Liver (tissue), 9 donors: ENCODE results near the gene OR3A2. TPM values are rescaled to one million over a fixed set of nuclear protein-coding genes. Genes with fewer than 3 reads are reported as not detected.
"Not testable (repeated sequence)": the region's sequence is repeated elsewhere in the genome, so short reads cannot be mapped to it uniquely, and the experiment has no call there.

Experiments used
- DNase-seq: peaks from one replicate; pipeline ENCODE4 v3.0.0-alpha.2; 2017; ENCODE audit warnings: low spot score
- H3K27ac ChIP-seq, 2 donors: one replicate each; pipeline ENCODE4 v1.7.0; 2013; ENCODE audit warnings: inconsistent platforms in 2 of 2, low read length in 2 of 2, control low read depth in 1 of 2, low read depth in 1 of 2, mild to moderate bottlenecking in 1 of 2
- H3K27me3 ChIP-seq, 4 donors: one replicate each; pipeline versions ENCODE4 v1.6.1 to v1.7.0; 2013; ENCODE audit warnings: low read length in 3 of 4, inconsistent platforms in 1 of 4, mild to moderate bottlenecking in 1 of 4, moderate library complexity in 1 of 4; ENCODE audit not compliant: control insufficient read depth in 4 of 4, insufficient read depth in 4 of 4
- H3K36me3 ChIP-seq, 4 donors: one replicate each; pipeline versions ENCODE4 v1.6.1 to v1.7.0; 2013; ENCODE audit warnings: low read length in 3 of 4, mild to moderate bottlenecking in 3 of 4, low read depth in 1 of 4, moderate library complexity in 1 of 4; ENCODE audit not compliant: control insufficient read depth in 4 of 4, insufficient read depth in 3 of 4
- H3K4me1 ChIP-seq, 4 donors: one replicate each; pipeline versions ENCODE4 v1.6.1 to v1.7.0; 2013; ENCODE audit warnings: low read length in 3 of 4, mild to moderate bottlenecking in 3 of 4, moderate library complexity in 1 of 4; ENCODE audit not compliant: control insufficient read depth in 4 of 4, insufficient read depth in 4 of 4
- H3K4me3 ChIP-seq, 3 donors: one replicate each; pipeline versions ENCODE4 v1.6.1 to v1.7.0; 2013; ENCODE audit warnings: low read length in 3 of 3, control low read depth in 1 of 3, low read depth in 1 of 3, mild to moderate bottlenecking in 1 of 3
- H3K9ac ChIP-seq, 2 donors: one replicate each; pipeline ENCODE4 v1.7.0; 2013; ENCODE audit warnings: low read length in 2 of 2, mild to moderate bottlenecking in 2 of 2, moderate library complexity in 2 of 2, control low read depth in 1 of 2, low read depth in 1 of 2
- H3K9me3 ChIP-seq, 4 donors: one replicate each; pipeline versions ENCODE4 v1.6.1 to v1.7.0; 2013; ENCODE audit warnings: low read length in 3 of 4; ENCODE audit not compliant: control insufficient read depth in 4 of 4
- ATF3 ChIP-seq: IDR thresholded peaks from 2 replicates; pipeline ENCODE4 v1.6.1; 2016; ENCODE audit warnings: antibody characterized with exemption
- CTCF ChIP-seq: fragments of 150-350 bp; IDR thresholded peaks from 2 replicates; pipeline ENCODE4 v1.5.1; 2017; ENCODE audit warnings: improper control_type of control experiment, low read depth, low read length; ENCODE audit not compliant: missing input control
- EGR1 ChIP-seq, 2 donors: IDR thresholded peaks; 2 replicates each; pipeline ENCODE4 v1.6.1; 2016 to 2018; ENCODE audit warnings: antibody characterized with exemption in 2 of 2, low read depth in 2 of 2
- FOXA1 ChIP-seq: IDR thresholded peaks from 2 replicates; pipeline ENCODE4 v1.6.1; 2016; ENCODE audit warnings: antibody characterized with exemption
- FOXA2 ChIP-seq: IDR thresholded peaks from 2 replicates; pipeline ENCODE4 v1.6.1; 2016; ENCODE audit warnings: antibody characterized with exemption
- GABPA ChIP-seq, 2 donors: IDR thresholded peaks in 1 of 2; conservative IDR thresholded peaks in 1 of 2; 2 replicates each; pipeline ENCODE4 v1.6.1; 2016; ENCODE audit warnings: antibody characterized with exemption in 2 of 2, mild to moderate bottlenecking in 1 of 2, moderate library complexity in 1 of 2
- HNF4A ChIP-seq, 2 donors: conservative IDR thresholded peaks; 2 replicates each; pipeline ENCODE4 v1.6.1; 2016; ENCODE audit warnings: antibody characterized with exemption in 2 of 2, mild to moderate bottlenecking in 2 of 2
- HNF4G ChIP-seq: IDR thresholded peaks from 2 replicates; pipeline ENCODE4 v1.6.1; 2016; ENCODE audit warnings: antibody characterized with exemption
- JUND ChIP-seq, 2 donors: IDR thresholded peaks; 2 replicates each; pipeline ENCODE4 v1.6.1; 2016; ENCODE audit warnings: antibody characterized with exemption in 2 of 2
- MAX ChIP-seq: IDR thresholded peaks from 2 replicates; pipeline ENCODE4 v1.6.1; 2016; ENCODE audit warnings: antibody characterized with exemption
- NR2F2 ChIP-seq: IDR thresholded peaks from 2 replicates; pipeline ENCODE4 v1.6.1; 2016; ENCODE audit warnings: antibody characterized with exemption
- RAD21 ChIP-seq, 2 donors: IDR thresholded peaks; 2 replicates each; pipeline ENCODE4 v1.6.1; 2016; ENCODE audit warnings: antibody characterized with exemption in 2 of 2, mild to moderate bottlenecking in 2 of 2
- REST ChIP-seq: IDR thresholded peaks from 2 replicates; pipeline ENCODE4 v1.6.1; 2016; ENCODE audit warnings: antibody characterized with exemption, mild to moderate bottlenecking
- RXRA ChIP-seq, 2 donors: IDR thresholded peaks; 2 replicates each; pipeline ENCODE4 v1.6.1; 2017 to 2018; ENCODE audit warnings: antibody characterized with exemption in 2 of 2, mild to moderate bottlenecking in 1 of 2
- SP1 ChIP-seq: IDR thresholded peaks from 2 replicates; pipeline ENCODE4 v1.6.1; 2018; ENCODE audit warnings: antibody characterized with exemption, mild to moderate bottlenecking
- TAF1 ChIP-seq: conservative IDR thresholded peaks from 2 replicates; pipeline ENCODE4 v1.6.1; 2016; ENCODE audit warnings: antibody characterized with exemption, mild to moderate bottlenecking
- YY1 ChIP-seq: IDR thresholded peaks from 2 replicates; pipeline ENCODE4 v1.6.1; 2016; ENCODE audit warnings: antibody characterized with exemption, mild to moderate bottlenecking
- ZBTB33 ChIP-seq: IDR thresholded peaks from 2 replicates; pipeline ENCODE4 v1.6.1; 2016; ENCODE audit warnings: antibody characterized with exemption
- WGBS: extraction: QIAGEN DNeasy Blood & Tissue Kit; methylation state at CpG from one replicate; pipeline ENCODE4 v1.1.7; 2013; 5-methylcytosine and 5-hydroxymethylcytosine counted together
- polyA plus RNA-seq, 2 donors: library from polyadenylated mRNA; stranded (reverse) in 1 of 2; unstranded in 1 of 2; fragments of 200-250 nt in 1 of 2; fragments of >200 nt in 1 of 2; fragmentation: Nextera tagmentation in 1 of 2; extraction: Ambion mirVana in 1 of 2; gene quantifications; one replicate each; pipeline versions ENCODE4 v1.2.1 to v1.2.3, GENCODE V29; 2013 to 2015
- total RNA-seq, 2 donors: library from RNA; depleted of rRNA; stranded (reverse); fragments of >200 nt; gene quantifications; one replicate each; pipeline ENCODE4 v1.2.3, GENCODE V29; 2014
- donor health status: healthy.
- donor health status: healthy.
- donor health status: healthy.
- donor health status: healthy.
- donor health status: healthy.

Gene OR3A2
- total and polyA plus RNA-seq, 4 donors: not detected

- DNase-seq: no peak
- H3K9ac ChIP-seq: no peak within 1 kb of the TSS
- peaks cover 0 to 10% (median 2%) of the 10 kb centered on the region in 4 donors for H3K9me3 ChIP-seq
- H3K36me3 ChIP-seq: no peaks in the 10 kb centered on the region
- H3K4me3 ChIP-seq: no peak within 1 kb of the TSS
- TF ChIP-seq FOXA2 (no peak), RXRA (IDR thresholded peaks at IDR 0.05) (no peak), SP1 (no peak), GABPA (IDR thresholded peaks at IDR 0.05 in 1 of 2, conservative IDR thresholded peaks at IDR 0.05 in 1 of 2) (no peak), NR2F2 (no peak)
- WGBS: 91% methylated on average over 3 of the region's 3 CpGs
- no peaks in the 10 kb centered on the region for H3K27me3 ChIP-seq
- no peaks in the 10 kb centered on the region for H3K4me1 ChIP-seq
- no peak within 1 kb of the TSS for H3K27ac ChIP-seq
These were observed 25.0 kb upstream of the OR3A2 start, which contains the start of gene OR3A3 for GRCh38 chr17:3411070-3411469. TSS of gene OR3A3 (plus strand) at chr17:3411370.

GRCh38 chr17:3403856-3404255, 17.7 kb upstream of the OR3A2 start:
- H3K27me3 ChIP-seq, H3K27ac ChIP-seq, H3K36me3 ChIP-seq, H3K9ac ChIP-seq, H3K9me3 ChIP-seq, H3K4me3 ChIP-seq, DNase-seq, H3K4me1 ChIP-seq: not testable (repeated sequence)
- 79% methylated on average over 1 of the region's 1 CpG for WGBS

GRCh38 chr17:3401786-3402185, 15.7 kb upstream of the OR3A2 start:
- WGBS: 56% methylated on average over 2 of the region's 2 CpGs
- no peak for DNase-seq
- Histone ChIP-seq H3K4me1 (no peaks in the 10 kb centered on the region), H3K9ac (no peak overlapping the region), H3K4me3 (no peak overlapping the region), H3K36me3 (no peaks in the 10 kb centered on the region), H3K27me3 (no peaks in the 10 kb centered on the region), H3K27ac (no peak overlapping the region), H3K9me3 (peaks cover 0 to 4% (median 2%) of the 10 kb centered on the region in 4 donors)
- TF ChIP-seq SP1 (no peak), FOXA1 (no peak), ATF3 (no peak), GABPA (IDR thresholded peaks at IDR 0.05 in 1 of 2, conservative IDR thresholded peaks at IDR 0.05 in 1 of 2) (no peak), HNF4A (conservative IDR thresholded peaks at IDR 0.05) (no peak), YY1 (no peak), TAF1 (no peak), FOXA2 (no peak), RXRA (IDR thresholded peaks at IDR 0.05) (no peak), NR2F2 (no peak), HNF4G (no peak), ZBTB33 (no peak), EGR1 (IDR thresholded peaks at IDR 0.05; ENCODE audit: low read depth in 2 of 2) (no peak), JUND (IDR thresholded peaks at IDR 0.05) (no peak), CTCF (no peak), RAD21 (IDR thresholded peaks at IDR 0.05) (no peak), MAX (no peak), REST (no peak)
